Loucy (cell line): Measurements from ENCODE around the gene SPOCK1.
"Not testable (repeated sequence)": the region's sequence is repeated elsewhere in the genome, so short reads cannot be mapped to it uniquely, and the experiment has no call there.

Source experiments
- H2AFZ ChIP-seq: fragments of 200-600 bp; sonication (generic); 2 replicates; pipeline ENCODE4 v1.6.0; 2016; ENCODE audit warnings: antibody characterized with exemption, mild to moderate bottlenecking, low read length, moderate library complexity
- H3F3A ChIP-seq: fragments of 200-600 bp; 2 replicates; pipeline ENCODE4 v1.6.0; 2016; ENCODE audit warnings: antibody characterized with exemption, low read depth, mild to moderate bottlenecking
- H3K27me3 ChIP-seq: fragments of 200-600 bp; sonication (generic); 2 replicates; pipeline ENCODE4 v1.6.1; 2014; ENCODE audit warnings: low read length, mild to moderate bottlenecking; ENCODE audit not compliant: insufficient read depth, poor library complexity, severe bottlenecking
- H3K36me3 ChIP-seq: fragments of 200-600 bp; sonication (generic); 2 replicates; pipeline ENCODE4 v1.6.1; 2016; ENCODE audit warnings: low read length; ENCODE audit not compliant: insufficient read depth
- H3K4me1 ChIP-seq: fragments of 200-600 bp; sonication (generic); 2 replicates; pipeline ENCODE4 v1.5.1; 2014; ENCODE audit warnings: low read length, mild to moderate bottlenecking; ENCODE audit not compliant: insufficient read depth, poor library complexity, severe bottlenecking
- H3K4me2 ChIP-seq: fragments of 200-600 bp; sonication (generic); 2 replicates; pipeline ENCODE4 v1.6.0; 2014; ENCODE audit warnings: antibody characterized with exemption, low read length, low read depth, mild to moderate bottlenecking; ENCODE audit not compliant: poor library complexity, severe bottlenecking
- H3K4me3 ChIP-seq: fragments of 200-600 bp; sonication (generic); 2 replicates; pipeline ENCODE4 v1.5.1; 2014; ENCODE audit warnings: low read length, mild to moderate bottlenecking, mixed read lengths; ENCODE audit not compliant: poor library complexity, severe bottlenecking
- H3K79me2 ChIP-seq: fragments of 200-600 bp; sonication (generic); 2 replicates; pipeline ENCODE4 v1.6.1; 2014; ENCODE audit warnings: low read length; ENCODE audit not compliant: insufficient read depth
- H3K9ac ChIP-seq: fragments of 200-600 bp; sonication (generic); 2 replicates; pipeline ENCODE4 v1.6.0; 2014; ENCODE audit warnings: mild to moderate bottlenecking, low read depth, low read length, moderate library complexity; ENCODE audit not compliant: poor library complexity, severe bottlenecking
- H3K9me2 ChIP-seq: fragments of 200-600 bp; sonication (generic); replicated peaks from 2 replicates; pipeline ENCODE4 v1.6.1; 2016; ENCODE audit warnings: low read depth, low read length, mixed read lengths
- H3K9me3 ChIP-seq: fragments of 200-600 bp; sonication (generic); 2 replicates; pipeline ENCODE4 v1.6.1; 2014; ENCODE audit warnings: mild to moderate bottlenecking, antibody characterized with exemption, low read length, low read depth; ENCODE audit not compliant: insufficient read depth
- H4K20me1 ChIP-seq: fragments of 200-600 bp; sonication (generic); 2 replicates; pipeline ENCODE4 v1.6.0; 2014; ENCODE audit warnings: antibody characterized with exemption, low read length, mild to moderate bottlenecking; ENCODE audit not compliant: insufficient read depth, poor library complexity, severe bottlenecking
- CTCF ChIP-seq: fragments of 200-600 bp; sonication (generic); conservative IDR thresholded peaks from 2 replicates; pipeline ENCODE4 v1.5.1; 2014; ENCODE audit warnings: mild to moderate bottlenecking, antibody characterized with exemption, low read length
- EZH2phosphoT487 ChIP-seq: fragments of 200-600 bp; IDR thresholded peaks from 2 replicates; pipeline ENCODE4 v1.6.1; 2018; ENCODE audit warnings: antibody characterized with exemption, mild to moderate bottlenecking, moderate library complexity, borderline replicate concordance

The SPOCK1 gene

GRCh38 chr5:137236252-137236651 lies 262.9 kb downstream of the SPOCK1 start:
- no peak overlapping the region for H3K9ac ChIP-seq
- H3K27me3 ChIP-seq, result no peaks in the 10 kb centered on the region
- no peak overlapping the region for H3K4me3 ChIP-seq
- H3K9me2 ChIP-seq, result no peaks in the 10 kb centered on the region
- no peaks in the 10 kb centered on the region for H3F3A ChIP-seq
- TF ChIP-seq EZH2phosphoT487, result no peak
- no peak for TF ChIP-seq CTCF
- H3K79me2 ChIP-seq, result no peaks in the 10 kb centered on the region
- H3K36me3 ChIP-seq, result no peaks in the 10 kb centered on the region
- no peaks in the 10 kb centered on the region for H3K9me3 ChIP-seq
- H3K4me1 ChIP-seq, result no peaks in the 10 kb centered on the region
- H2AFZ ChIP-seq, result no peak overlapping the region
- no peaks in the 10 kb centered on the region for H4K20me1 ChIP-seq
- no peak overlapping the region for H3K4me2 ChIP-seq

GRCh38 chr5:137234973-137235943 lies 263.9 kb downstream of the SPOCK1 start:
- Histone ChIP-seq H3K4me1 (no peaks in the 10 kb centered on the region), H3K27me3 (no peaks in the 10 kb centered on the region), H4K20me1 (no peaks in the 10 kb centered on the region), H3F3A (no peaks in the 10 kb centered on the region), H3K4me2 (no peak overlapping the region), H3K36me3 (no peaks in the 10 kb centered on the region), H3K4me3 (no peak overlapping the region), H3K9me2 (no peaks in the 10 kb centered on the region), H3K9me3 (no peaks in the 10 kb centered on the region), H3K79me2 (no peaks in the 10 kb centered on the region), H3K9ac (no peak overlapping the region), H2AFZ (no peak overlapping the region)
- no peak for TF ChIP-seq CTCF
- TF ChIP-seq EZH2phosphoT487, result no peak

GRCh38 chr5:137233726-137234125 lies 265.4 kb downstream of the SPOCK1 start:
- Histone ChIP-seq H3K27me3 (no peaks in the 10 kb centered on the region), H2AFZ (no peak overlapping the region), H3K36me3 (no peaks in the 10 kb centered on the region), H3K4me2 (no peak overlapping the region), H3K9me2 (no peaks in the 10 kb centered on the region), H4K20me1 (no peaks in the 10 kb centered on the region), H3K79me2 (no peaks in the 10 kb centered on the region), H3K4me1 (no peaks in the 10 kb centered on the region), H3K4me3 (no peak overlapping the region), H3K9ac (no peak overlapping the region), H3K9me3 (no peaks in the 10 kb centered on the region), H3F3A (no peaks in the 10 kb centered on the region)
- TF ChIP-seq EZH2phosphoT487, result no peak
- no peak for TF ChIP-seq CTCF

GRCh38 chr5:137233304-137233703 lies 265.8 kb downstream of the SPOCK1 start:
- H3K9me2 ChIP-seq, H3K27me3 ChIP-seq, H3K4me2 ChIP-seq, H3K9me3 ChIP-seq, H3K4me1 ChIP-seq, H3K79me2 ChIP-seq, H4K20me1 ChIP-seq, H2AFZ ChIP-seq, H3F3A ChIP-seq, H3K4me3 ChIP-seq, H3K9ac ChIP-seq, H3K36me3 ChIP-seq: not testable (repeated sequence)
